Liver (tissue), 3 donors: Measurements from ENCODE around the gene VIL1.

Experiments used
- FOXA1 ChIP-seq: IDR thresholded peaks from 2 replicates; pipeline ENCODE4 v1.6.1; 2016; ENCODE audit warnings: antibody characterized with exemption
- GABPA ChIP-seq, 2 donors: IDR thresholded peaks in 1 of 2; conservative IDR thresholded peaks in 1 of 2; 2 replicates each; pipeline ENCODE4 v1.6.1; 2016; ENCODE audit warnings: antibody characterized with exemption in 2 of 2, mild to moderate bottlenecking in 1 of 2, moderate library complexity in 1 of 2
- RAD21 ChIP-seq, 2 donors: IDR thresholded peaks; 2 replicates each; pipeline ENCODE4 v1.6.1; 2016; ENCODE audit warnings: antibody characterized with exemption in 2 of 2, mild to moderate bottlenecking in 2 of 2
- REST ChIP-seq: IDR thresholded peaks from 2 replicates; pipeline ENCODE4 v1.6.1; 2016; ENCODE audit warnings: antibody characterized with exemption, mild to moderate bottlenecking
- SP1 ChIP-seq: IDR thresholded peaks from 2 replicates; pipeline ENCODE4 v1.6.1; 2018; ENCODE audit warnings: antibody characterized with exemption, mild to moderate bottlenecking
- YY1 ChIP-seq: IDR thresholded peaks from 2 replicates; pipeline ENCODE4 v1.6.1; 2016; ENCODE audit warnings: antibody characterized with exemption, mild to moderate bottlenecking
- TF ChIP-seq, protein P1 (sequence below): fragments of 150-350 bp; IDR thresholded peaks from 2 replicates; pipeline ENCODE4 v1.5.1; 2017; ENCODE audit warnings: improper control_type of control experiment, low read depth, low read length; ENCODE audit not compliant: missing input control
- TF ChIP-seq, protein P2 (sequence below): IDR thresholded peaks from 2 replicates; pipeline ENCODE4 v1.6.1; 2016; ENCODE audit warnings: antibody characterized with exemption
- TF ChIP-seq, protein P3 (sequence below): IDR thresholded peaks from 2 replicates; pipeline ENCODE4 v1.6.1; 2016; ENCODE audit warnings: antibody characterized with exemption
- donor health status: healthy.
- donor health status: healthy.

- TF ChIP-seq, protein P1, sequence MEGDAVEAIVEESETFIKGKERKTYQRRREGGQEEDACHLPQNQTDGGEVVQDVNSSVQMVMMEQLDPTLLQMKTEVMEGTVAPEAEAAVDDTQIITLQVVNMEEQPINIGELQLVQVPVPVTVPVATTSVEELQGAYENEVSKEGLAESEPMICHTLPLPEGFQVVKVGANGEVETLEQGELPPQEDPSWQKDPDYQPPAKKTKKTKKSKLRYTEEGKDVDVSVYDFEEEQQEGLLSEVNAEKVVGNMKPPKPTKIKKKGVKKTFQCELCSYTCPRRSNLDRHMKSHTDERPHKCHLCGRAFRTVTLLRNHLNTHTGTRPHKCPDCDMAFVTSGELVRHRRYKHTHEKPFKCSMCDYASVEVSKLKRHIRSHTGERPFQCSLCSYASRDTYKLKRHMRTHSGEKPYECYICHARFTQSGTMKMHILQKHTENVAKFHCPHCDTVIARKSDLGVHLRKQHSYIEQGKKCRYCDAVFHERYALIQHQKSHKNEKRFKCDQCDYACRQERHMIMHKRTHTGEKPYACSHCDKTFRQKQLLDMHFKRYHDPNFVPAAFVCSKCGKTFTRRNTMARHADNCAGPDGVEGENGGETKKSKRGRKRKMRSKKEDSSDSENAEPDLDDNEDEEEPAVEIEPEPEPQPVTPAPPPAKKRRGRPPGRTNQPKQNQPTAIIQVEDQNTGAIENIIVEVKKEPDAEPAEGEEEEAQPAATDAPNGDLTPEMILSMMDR: no peak
- no peak for TF ChIP-seq REST
- no peak for TF ChIP-seq GABPA (IDR thresholded peaks at IDR 0.05 in 1 of 2, conservative IDR thresholded peaks at IDR 0.05 in 1 of 2)
- TF ChIP-seq, protein P2, sequence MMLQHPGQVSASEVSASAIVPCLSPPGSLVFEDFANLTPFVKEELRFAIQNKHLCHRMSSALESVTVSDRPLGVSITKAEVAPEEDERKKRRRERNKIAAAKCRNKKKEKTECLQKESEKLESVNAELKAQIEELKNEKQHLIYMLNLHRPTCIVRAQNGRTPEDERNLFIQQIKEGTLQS: no peak
- no peak for TF ChIP-seq YY1
- TF ChIP-seq, protein P3, sequence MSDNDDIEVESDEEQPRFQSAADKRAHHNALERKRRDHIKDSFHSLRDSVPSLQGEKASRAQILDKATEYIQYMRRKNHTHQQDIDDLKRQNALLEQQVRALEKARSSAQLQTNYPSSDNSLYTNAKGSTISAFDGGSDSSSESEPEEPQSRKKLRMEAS: no peak
- no peak for TF ChIP-seq FOXA1
- TF ChIP-seq RAD21 (IDR thresholded peaks at IDR 0.05): no peak
- no peak for TF ChIP-seq SP1
Observed at GRCh38 chr2:218387369-218388194, 31.3 kb upstream of the VIL1 start.
